ENCODE data around the gene ZBBX.

ZBBX gene

DNA sequence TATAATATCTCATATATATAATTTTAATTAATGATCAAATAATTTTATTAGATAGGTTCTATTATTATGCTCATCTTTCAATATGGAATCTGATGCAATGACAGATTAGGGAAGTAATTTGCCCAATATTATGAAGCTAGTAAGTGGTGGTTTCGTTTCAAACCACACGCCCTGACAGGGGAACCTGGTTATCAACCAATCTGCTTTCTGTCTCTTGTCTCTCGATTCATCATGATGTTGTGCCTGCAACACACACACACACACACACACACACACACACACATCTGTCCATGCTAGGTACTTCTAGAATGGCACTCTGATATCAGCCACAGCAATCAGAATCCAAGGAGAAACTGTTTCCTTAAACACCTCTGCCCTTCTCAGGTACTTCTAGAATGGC is 128.4 kb downstream of the ZBBX start:
- no CpG with 5 or more reads among the region's 3 CpGs for WGBS (ENCODE audit: insufficient coverage, insufficient read length)
- H3K36me3 ChIP-seq (ENCODE audit: control insufficient read depth, insufficient read depth, low read length): no peaks in the 10 kb centered on the region
- H3K27ac ChIP-seq (ENCODE audit: low read length): no peak overlapping the region
- DNase-seq (ENCODE audit: low read depth, low spot score): no peak
- no peaks in the 10 kb centered on the region for H3K27me3 ChIP-seq (ENCODE audit: control insufficient read depth, insufficient read depth, low read length)
- no peak overlapping the region for H3K4me3 ChIP-seq (ENCODE audit: low read length)
- H3K9me3 ChIP-seq (ENCODE audit: control insufficient read depth, insufficient read depth, low read length): no peaks in the 10 kb centered on the region
- H3K4me1 ChIP-seq (ENCODE audit: control insufficient read depth, insufficient read depth, low read length): no peaks in the 10 kb centered on the region

DNA sequence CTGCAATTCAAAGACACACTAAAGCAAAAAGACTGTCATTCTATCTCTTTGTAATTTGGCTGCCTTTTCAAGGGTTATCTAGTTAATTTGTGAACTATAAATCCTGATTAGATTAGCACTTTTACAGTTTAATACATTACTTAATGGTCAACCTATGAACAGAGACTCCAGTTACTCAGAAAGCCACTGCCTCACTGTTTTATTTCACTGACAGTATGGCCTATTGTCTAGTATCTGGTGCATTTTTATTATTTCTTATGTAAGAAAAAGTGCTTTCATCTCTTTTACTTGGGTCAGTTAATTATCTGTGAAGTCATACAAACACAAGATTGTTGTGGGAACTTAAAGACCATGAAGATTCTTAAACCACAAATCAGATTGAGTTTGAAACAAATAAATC is 133.8 kb downstream of the ZBBX start:
- no peaks in the 10 kb centered on the region for H3K36me3 ChIP-seq (ENCODE audit: control insufficient read depth, insufficient read depth, low read length)
- H3K27ac ChIP-seq (ENCODE audit: low read length): no peak overlapping the region
- DNase-seq (ENCODE audit: low read depth, low spot score): no peak

DNA sequence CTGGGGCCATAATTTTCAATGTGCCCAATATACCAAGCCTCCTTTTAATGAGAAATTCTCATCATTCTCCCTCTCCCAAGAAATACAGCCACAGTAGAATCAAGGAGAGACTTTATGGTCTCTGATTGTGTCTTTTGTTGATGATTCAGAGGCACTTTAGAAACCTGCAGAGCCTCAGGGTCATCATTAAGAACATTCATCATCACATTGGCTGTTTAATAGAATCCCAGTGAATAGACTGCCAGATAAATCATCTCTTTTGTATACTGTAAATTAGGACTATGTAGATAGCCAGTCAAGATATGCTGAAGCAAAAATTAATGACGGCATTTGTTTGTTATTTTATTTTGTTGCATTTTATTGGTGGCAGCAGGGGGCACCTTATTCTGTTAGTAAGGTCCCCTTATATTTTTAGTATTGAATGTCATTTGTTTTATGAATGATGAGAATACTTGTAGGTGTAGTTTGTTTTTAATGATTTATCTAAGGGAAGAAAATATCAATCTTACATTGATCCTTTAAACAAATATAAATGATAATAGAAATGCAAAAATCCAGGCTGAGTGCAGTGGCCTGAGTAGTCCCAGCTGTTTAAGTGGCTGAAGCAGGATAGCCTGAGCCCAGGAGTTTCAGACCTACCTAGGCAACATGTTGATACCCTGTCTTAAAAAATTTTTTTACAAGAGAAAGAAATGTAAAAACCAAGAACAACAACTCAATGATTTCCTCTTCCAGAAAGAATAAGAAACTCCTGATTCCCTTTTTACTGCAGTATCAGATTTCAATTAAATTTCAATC is 138.8 kb downstream of the ZBBX start:
- no peaks in the 10 kb centered on the region for H3K9me3 ChIP-seq (ENCODE audit: control insufficient read depth, insufficient read depth, low read length)
- WGBS (ENCODE audit: insufficient coverage, insufficient read length): no CpG with 5 or more reads among the region's 1 CpG
- no peaks in the 10 kb centered on the region for H3K4me1 ChIP-seq (ENCODE audit: control insufficient read depth, insufficient read depth, low read length)
- H3K27me3 ChIP-seq (ENCODE audit: control insufficient read depth, insufficient read depth, low read length): no peaks in the 10 kb centered on the region
- DNase-seq (ENCODE audit: low read depth, low spot score): peak; percentile 7
- no peak overlapping the region for H3K27ac ChIP-seq (ENCODE audit: low read length)
- H3K4me3 ChIP-seq (ENCODE audit: low read length): no peak overlapping the region
- H3K36me3 ChIP-seq (ENCODE audit: control insufficient read depth, insufficient read depth, low read length): no peaks in the 10 kb centered on the region

More for the DNA sequence above, 133.8 kb downstream of the ZBBX start:
- Histone ChIP-seq H3K4me3 (ENCODE audit: low read length) (no peak overlapping the region), H3K27me3 (ENCODE audit: control insufficient read depth, insufficient read depth, low read length) (no peaks in the 10 kb centered on the region), H3K9me3 (ENCODE audit: control insufficient read depth, insufficient read depth, low read length) (no peaks in the 10 kb centered on the region), H3K4me1 (ENCODE audit: control insufficient read depth, insufficient read depth, low read length) (no peaks in the 10 kb centered on the region)

- no CpG with 5 or more reads among the region's 3 CpGs for WGBS (ENCODE audit: insufficient coverage, insufficient read length)
- Histone ChIP-seq H3K27me3 (ENCODE audit: control insufficient read depth, insufficient read depth, low read length) (no peaks in the 10 kb centered on the region), H3K9me3 (ENCODE audit: control insufficient read depth, insufficient read depth, low read length) (no peaks in the 10 kb centered on the region), H3K36me3 (ENCODE audit: control insufficient read depth, insufficient read depth, low read length) (no peaks in the 10 kb centered on the region), H3K27ac (ENCODE audit: low read length) (no peak overlapping the region), H3K4me1 (ENCODE audit: control insufficient read depth, insufficient read depth, low read length) (no peaks in the 10 kb centered on the region), H3K4me3 (ENCODE audit: low read length) (no peak overlapping the region)
- no peak for DNase-seq (ENCODE audit: low read depth, low spot score)
These were observed 152.0 kb downstream of the ZBBX start for GRCh38 chr3:167228135-167228534.

DNA sequence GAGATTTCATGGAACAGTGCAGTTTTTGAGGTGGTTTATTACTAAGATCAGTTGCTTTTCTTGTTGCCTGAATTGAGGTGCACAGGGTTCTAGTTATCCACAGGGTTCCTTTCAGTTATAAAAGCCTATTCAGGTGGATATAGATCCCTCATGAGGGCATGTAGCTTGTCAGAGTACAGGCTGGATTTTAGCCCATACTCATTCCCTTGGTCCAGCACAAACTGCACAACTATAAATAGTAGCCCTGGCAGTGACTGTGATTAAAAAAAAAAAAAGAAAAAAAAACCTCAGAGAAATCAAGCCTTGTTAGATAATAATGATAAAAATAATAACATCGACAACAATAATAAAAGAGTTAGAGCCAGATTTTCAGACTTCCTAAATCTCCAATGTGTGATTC is 154.3 kb downstream of the ZBBX start:
- Histone ChIP-seq H3K27me3 (ENCODE audit: control insufficient read depth, insufficient read depth, low read length) (no peaks in the 10 kb centered on the region), H3K36me3 (ENCODE audit: control insufficient read depth, insufficient read depth, low read length) (no peaks in the 10 kb centered on the region), H3K9me3 (ENCODE audit: control insufficient read depth, insufficient read depth, low read length) (no peaks in the 10 kb centered on the region), H3K4me3 (ENCODE audit: low read length) (no peak overlapping the region), H3K27ac (ENCODE audit: low read length) (no peak overlapping the region), H3K4me1 (ENCODE audit: control insufficient read depth, insufficient read depth, low read length) (no peaks in the 10 kb centered on the region)
- no CpG with 5 or more reads among the region's 1 CpG for WGBS (ENCODE audit: insufficient coverage, insufficient read length)
- no peak for DNase-seq (ENCODE audit: low read depth, low spot score)

DNA sequence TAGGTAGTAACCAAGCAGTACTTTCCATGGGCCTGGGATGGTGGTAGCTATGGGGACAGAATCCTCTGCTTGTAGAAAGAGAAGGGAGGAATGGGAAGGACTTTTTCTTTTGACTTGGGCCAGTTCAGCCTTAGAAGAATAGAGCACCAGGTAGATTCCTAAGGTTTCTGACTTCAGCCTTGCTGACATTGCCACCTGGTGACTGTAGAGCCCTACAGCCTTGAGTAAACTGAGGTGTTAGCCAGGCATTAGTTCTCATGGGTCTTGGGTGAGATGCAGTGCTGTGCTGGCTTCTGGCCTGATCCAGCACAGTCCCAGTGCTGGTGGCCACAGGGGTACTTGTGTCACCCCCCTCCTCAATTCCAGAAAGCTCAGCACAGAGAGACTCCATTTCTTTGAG is 171.1 kb downstream of the ZBBX start:
- no peaks in the 10 kb centered on the region for H3K36me3 ChIP-seq (ENCODE audit: control insufficient read depth, insufficient read depth, low read length)
- H3K9me3 ChIP-seq (ENCODE audit: control insufficient read depth, insufficient read depth, low read length): no peaks in the 10 kb centered on the region
- no peak overlapping the region for H3K27ac ChIP-seq (ENCODE audit: low read length)
- no peak for DNase-seq (ENCODE audit: low read depth, low spot score)
- no peaks in the 10 kb centered on the region for H3K27me3 ChIP-seq (ENCODE audit: control insufficient read depth, insufficient read depth, low read length)
- no peak overlapping the region for H3K4me3 ChIP-seq (ENCODE audit: low read length)
- H3K4me1 ChIP-seq (ENCODE audit: control insufficient read depth, insufficient read depth, low read length): no peaks in the 10 kb centered on the region

GRCh38 chr3:167203062-167203461 is 177.0 kb downstream of the ZBBX start:
- Histone ChIP-seq H3K27ac (ENCODE audit: low read length) (no peak overlapping the region), H3K36me3 (ENCODE audit: control insufficient read depth, insufficient read depth, low read length) (no peaks in the 10 kb centered on the region), H3K4me1 (ENCODE audit: control insufficient read depth, insufficient read depth, low read length) (no peaks in the 10 kb centered on the region), H3K4me3 (ENCODE audit: low read length) (no peak overlapping the region), H3K9me3 (ENCODE audit: control insufficient read depth, insufficient read depth, low read length) (no peaks in the 10 kb centered on the region), H3K27me3 (ENCODE audit: control insufficient read depth, insufficient read depth, low read length) (no peaks in the 10 kb centered on the region)
- no peak for DNase-seq (ENCODE audit: low read depth, low spot score)
- WGBS (ENCODE audit: insufficient coverage, insufficient read length): no CpG with 5 or more reads among the region's 1 CpG

DNA sequence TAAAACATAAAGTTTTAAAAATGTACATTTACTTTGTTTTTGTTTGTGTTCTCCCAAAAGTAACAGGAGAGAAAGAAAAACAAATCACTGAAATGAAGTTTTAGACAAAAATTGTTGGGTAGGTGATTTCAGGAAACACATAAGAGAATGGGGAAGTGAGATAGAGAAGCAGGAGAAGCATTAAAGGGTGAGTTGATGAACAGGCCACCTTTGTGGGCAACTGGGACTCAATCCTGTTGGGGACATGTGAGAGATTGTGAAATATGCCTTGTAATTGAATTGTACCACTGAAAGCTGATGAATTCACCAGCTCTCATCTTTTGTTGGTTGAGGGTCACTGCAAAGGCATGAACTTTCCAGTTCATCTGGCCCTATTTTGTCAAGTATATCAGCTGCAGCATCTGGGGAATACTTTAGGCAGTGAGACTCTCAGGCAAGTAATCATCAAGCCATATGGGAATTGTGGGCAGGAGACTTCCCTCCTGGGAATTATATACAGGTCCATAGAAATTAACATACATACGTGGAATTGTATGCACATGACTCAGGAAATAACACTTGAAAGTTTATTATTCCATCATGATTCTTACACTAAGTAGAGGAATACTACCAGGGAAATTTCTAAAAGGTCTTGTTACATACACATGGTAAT is 181.0 kb downstream of the ZBBX start:
- no peaks in the 10 kb centered on the region for H3K36me3 ChIP-seq (ENCODE audit: control insufficient read depth, insufficient read depth, low read length)
- no peaks in the 10 kb centered on the region for H3K27me3 ChIP-seq (ENCODE audit: control insufficient read depth, insufficient read depth, low read length)
- H3K9me3 ChIP-seq (ENCODE audit: control insufficient read depth, insufficient read depth, low read length): no peaks in the 10 kb centered on the region
- no peak overlapping the region for H3K4me3 ChIP-seq (ENCODE audit: low read length)
- H3K4me1 ChIP-seq (ENCODE audit: control insufficient read depth, insufficient read depth, low read length): no peaks in the 10 kb centered on the region
- WGBS (ENCODE audit: insufficient coverage, insufficient read length): no CpG with 5 or more reads among the region's 1 CpG
- DNase-seq (ENCODE audit: low read depth, low spot score): no peak
- no peak overlapping the region for H3K27ac ChIP-seq (ENCODE audit: low read length)

All from iPS DF 6.9 (cell line).